ENCODE results near the gene DEFB127. TPM values are rescaled to one million over a fixed set of nuclear protein-coding genes. Genes with fewer than 3 reads are reported as not detected.

The DEFB127 gene
- total and polyA plus RNA-seq, 2 of the 8 experiments (the other 6 are each of a cell fraction or from before 2014, with no cell fraction given) = not detected

GRCh38 chr20:164618-165017 lies 7.4 kb downstream of the DEFB127 start:
- Histone ChIP-seq H4K20me1 (replicated peaks in 1 of 2; ENCODE audit: control insufficient read depth in 1 of 2, insufficient read depth in 2 of 2, low read length in 2 of 2) (no peaks in the 10 kb centered on the region), H3K27ac (ENCODE audit: low read depth, low read length) (no peak overlapping the region), H2BK5ac (ENCODE audit: low read depth, low read length) (no peak overlapping the region), H3K27me3 (replicated peaks in 1 of 4; ENCODE audit: control insufficient read depth in 3 of 4, extremely low read depth in 1 of 4, insufficient read depth in 3 of 4, low read length in 3 of 4) (no peaks in the 10 kb centered on the region), H3K4me2 (ENCODE audit: insufficient read depth in 1 of 2, low read depth in 2 of 2, low read length in 2 of 2) (no peak overlapping the region), H3K4me1 (replicated peaks in 1 of 4; ENCODE audit: control insufficient read depth in 3 of 4, insufficient read depth in 4 of 4, low read length in 3 of 4) (no peaks in the 10 kb centered on the region), H3K56ac (replicated peaks; ENCODE audit: insufficient read length, low read depth, low read length) (no peak overlapping the region), H3K9me3 (ENCODE audit: insufficient read depth in 2 of 2, low read depth in 1 of 2, low read length in 1 of 2) (peaks cover 26 to 28% of the 10 kb centered on the region in 2 experiments), H3K23ac (ENCODE audit: insufficient read length) (no peak overlapping the region), H3K36me3 (ENCODE audit: control insufficient read depth in 2 of 4, insufficient read depth in 4 of 4, low read length in 3 of 4) (no peaks in the 10 kb centered on the region), H2AK5ac (ENCODE audit: low read depth, low read length) (no peak overlapping the region), H4K91ac (replicated peaks; ENCODE audit: insufficient read length, low read length) (no peak overlapping the region), H2BK15ac (ENCODE audit: low read length) (no peak overlapping the region), H2BK12ac (ENCODE audit: low read depth, low read length) (no peak overlapping the region), H3K79me1 (ENCODE audit: low read depth, low read length) (no peaks in the 10 kb centered on the region), H2BK20ac (ENCODE audit: low read length) (no peak overlapping the region), H3K18ac (ENCODE audit: extremely low read depth, low read length) (no peak overlapping the region), H4K8ac (ENCODE audit: extremely low read depth, insufficient read depth, low read length) (no peak overlapping the region), H3K9ac (replicated peaks in 1 of 4; ENCODE audit: extremely low read depth in 1 of 4, low read depth in 3 of 4, low read length in 3 of 4) (no peak overlapping the region), H4K5ac (ENCODE audit: insufficient read length, low read depth, low read length) (no peak overlapping the region), H3K4me3 (ENCODE audit: extremely low read depth in 1 of 4, insufficient read depth in 2 of 4, low read depth in 3 of 4, low read length in 4 of 4) (no peak overlapping the region), H3K79me2 (ENCODE audit: control insufficient read depth in 1 of 2, insufficient read depth in 2 of 2, low read length in 2 of 2) (no peaks in the 10 kb centered on the region), H3K14ac (ENCODE audit: insufficient read length) (no peak overlapping the region), H3K23me2 (ENCODE audit: low read depth, low read length) (peaks cover 2% of the 10 kb centered on the region; the same call in 1 of the 2 replicates), H2AFZ (ENCODE audit: low read length) (no peak overlapping the region), H2BK120ac (replicated peaks; ENCODE audit: low read depth, low read length) (no peak overlapping the region), H3K4ac (replicated peaks; ENCODE audit: insufficient read length, low read depth, low read length) (no peak overlapping the region)
- FAIRE-seq = no peak
- ChIA-PET CTCF (ENCODE audit: partially characterized antibody) (no interaction called here), POLR2A (ENCODE audit: partially characterized antibody) (no interaction called here)
- no peak for DNase-seq (ENCODE audit: low read depth in 1 of 2, low spot score in 2 of 2)
- 70% methylated on average over 3 of the region's 3 CpGs; no CpG with 5 or more reads in 1 of the 2 experiments for WGBS, 2 experiments (ENCODE audit: extremely low coverage in 1 of 2, insufficient coverage in 1 of 2, insufficient read length in 1 of 2, insufficient replicate concordance in 2 of 2, low coverage in 1 of 2, low lambda C conversion rate in 2 of 2, missing lambda C conversion rate in 1 of 2)
- TF ChIP-seq SP1 (IDR thresholded peaks at IDR 0.05; ENCODE audit: low read depth, low read length) (no peak), TAF7 (optimal IDR thresholded peaks at IDR 0.05; ENCODE audit: borderline replicate concordance, low read depth, low read length) (no peak), ZNF274 (IDR thresholded peaks at IDR 0.05; ENCODE audit: borderline replicate concordance, extremely low read depth, low read length) (no peak), BRCA1 (IDR thresholded peaks at IDR 0.05; ENCODE audit: low read depth, low read length) (no peak), CTBP2 (IDR thresholded peaks at IDR 0.05; ENCODE audit: borderline replicate concordance, insufficient read depth, insufficient read length, low read length) (no peak), CHD1 (IDR thresholded peaks at IDR 0.05; ENCODE audit: low read depth, low read length) (no peak), RAD21 (IDR thresholded peaks at IDR 0.05 in 1 of 2, conservative IDR thresholded peaks at IDR 0.05 in 1 of 2; ENCODE audit: low read depth in 2 of 2, low read length in 2 of 2) (no peak), RXRA (IDR thresholded peaks at IDR 0.05; ENCODE audit: insufficient read depth, low read depth, low read length) (no peak), JUND (IDR thresholded peaks at IDR 0.05; ENCODE audit: low read length) (no peak)
- TF ChIP-seq, protein P1, sequence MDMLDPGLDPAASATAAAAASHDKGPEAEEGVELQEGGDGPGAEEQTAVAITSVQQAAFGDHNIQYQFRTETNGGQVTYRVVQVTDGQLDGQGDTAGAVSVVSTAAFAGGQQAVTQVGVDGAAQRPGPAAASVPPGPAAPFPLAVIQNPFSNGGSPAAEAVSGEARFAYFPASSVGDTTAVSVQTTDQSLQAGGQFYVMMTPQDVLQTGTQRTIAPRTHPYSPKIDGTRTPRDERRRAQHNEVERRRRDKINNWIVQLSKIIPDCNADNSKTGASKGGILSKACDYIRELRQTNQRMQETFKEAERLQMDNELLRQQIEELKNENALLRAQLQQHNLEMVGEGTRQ (IDR thresholded peaks at IDR 0.05; ENCODE audit: low read length) = no peak
- TF ChIP-seq, protein P2, sequence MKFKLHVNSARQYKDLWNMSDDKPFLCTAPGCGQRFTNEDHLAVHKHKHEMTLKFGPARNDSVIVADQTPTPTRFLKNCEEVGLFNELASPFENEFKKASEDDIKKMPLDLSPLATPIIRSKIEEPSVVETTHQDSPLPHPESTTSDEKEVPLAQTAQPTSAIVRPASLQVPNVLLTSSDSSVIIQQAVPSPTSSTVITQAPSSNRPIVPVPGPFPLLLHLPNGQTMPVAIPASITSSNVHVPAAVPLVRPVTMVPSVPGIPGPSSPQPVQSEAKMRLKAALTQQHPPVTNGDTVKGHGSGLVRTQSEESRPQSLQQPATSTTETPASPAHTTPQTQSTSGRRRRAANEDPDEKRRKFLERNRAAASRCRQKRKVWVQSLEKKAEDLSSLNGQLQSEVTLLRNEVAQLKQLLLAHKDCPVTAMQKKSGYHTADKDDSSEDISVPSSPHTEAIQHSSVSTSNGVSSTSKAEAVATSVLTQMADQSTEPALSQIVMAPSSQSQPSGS (IDR thresholded peaks at IDR 0.05; ENCODE audit: low read length) = no peak
